Ishikawa (cell line): ENCODE data around the gene CDC42EP4.

Experiments used
- CEBPB ChIP-seq: IDR thresholded peaks from 2 replicates; pipeline ENCODE4 v1.6.1; 2012
- CREB1 ChIP-seq: IDR thresholded peaks from 2 replicates; pipeline ENCODE4 v1.6.1; 2012; ENCODE audit warnings: low read depth
- EGR1 ChIP-seq: IDR thresholded peaks from 2 replicates; pipeline ENCODE4 v1.6.1; 2012
- EP300 ChIP-seq: IDR thresholded peaks from 2 replicates; pipeline ENCODE4 v1.6.1; 2012; ENCODE audit warnings: borderline replicate concordance
- FOXM1 ChIP-seq: IDR thresholded peaks from 2 replicates; pipeline ENCODE4 v1.6.1; 2012; ENCODE audit warnings: low read depth, borderline replicate concordance
- NFIC ChIP-seq: IDR thresholded peaks from 2 replicates; pipeline ENCODE4 v1.6.1; 2012
- RAD21 ChIP-seq: IDR thresholded peaks from 2 replicates; pipeline ENCODE4 v1.6.1; 2012; ENCODE audit warnings: low read depth
- REST ChIP-seq: IDR thresholded peaks from 2 replicates; pipeline ENCODE4 v1.6.1; 2012; ENCODE audit warnings: low read depth, mild to moderate bottlenecking
- TAF1 ChIP-seq: IDR thresholded peaks from 2 replicates; pipeline ENCODE4 v1.6.1; 2012; ENCODE audit warnings: low read depth, mild to moderate bottlenecking
- TCF12 ChIP-seq: IDR thresholded peaks from 2 replicates; pipeline ENCODE4 v1.6.1; 2012; ENCODE audit warnings: low read depth
- TEAD4 ChIP-seq: IDR thresholded peaks from 2 replicates; pipeline ENCODE4 v1.6.1; 2012
- YY1 ChIP-seq: IDR thresholded peaks from 2 replicates; pipeline ENCODE4 v1.6.1; 2012; ENCODE audit warnings: low read depth
- ZBTB7A ChIP-seq: IDR thresholded peaks from 2 replicates; pipeline ENCODE4 v1.6.1; 2012; ENCODE audit warnings: low read depth
- TF ChIP-seq, protein P1 (sequence below): IDR thresholded peaks from 2 replicates; pipeline ENCODE4 v1.6.1; 2012
- TF ChIP-seq, protein P2 (sequence below): IDR thresholded peaks from 2 replicates; pipeline ENCODE4 v1.6.1; 2012

CDC42EP4 gene

GRCh38 chr17:73351764-73352163, 40.0 kb upstream of the CDC42EP4 start:
- TF ChIP-seq CREB1 (no peak), NFIC (no peak), EP300 (no peak), EGR1 (no peak), YY1 (no peak), REST (no peak)
- TF ChIP-seq, protein P1, sequence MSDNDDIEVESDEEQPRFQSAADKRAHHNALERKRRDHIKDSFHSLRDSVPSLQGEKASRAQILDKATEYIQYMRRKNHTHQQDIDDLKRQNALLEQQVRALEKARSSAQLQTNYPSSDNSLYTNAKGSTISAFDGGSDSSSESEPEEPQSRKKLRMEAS: no peak

- TF ChIP-seq FOXM1 (no peak), EP300 (no peak), RAD21 (no peak), NFIC (no peak), TAF1 (no peak), TEAD4 (no peak), ZBTB7A (no peak), CREB1 (no peak)
- TF ChIP-seq, protein P1: no peak
- TF ChIP-seq, protein P2, sequence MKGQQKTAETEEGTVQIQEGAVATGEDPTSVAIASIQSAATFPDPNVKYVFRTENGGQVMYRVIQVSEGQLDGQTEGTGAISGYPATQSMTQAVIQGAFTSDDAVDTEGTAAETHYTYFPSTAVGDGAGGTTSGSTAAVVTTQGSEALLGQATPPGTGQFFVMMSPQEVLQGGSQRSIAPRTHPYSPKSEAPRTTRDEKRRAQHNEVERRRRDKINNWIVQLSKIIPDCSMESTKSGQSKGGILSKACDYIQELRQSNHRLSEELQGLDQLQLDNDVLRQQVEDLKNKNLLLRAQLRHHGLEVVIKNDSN: no peak
Observed at GRCh38 chr17:73350864-73351263, 39.1 kb upstream of the CDC42EP4 start.

- TF ChIP-seq TEAD4 (no peak), CREB1 (no peak), RAD21 (no peak), YY1 (no peak), TAF1 (no peak), ZBTB7A (no peak), TCF12 (no peak), REST (no peak)
- TF ChIP-seq, protein P1: no peak
Observed at GRCh38 chr17:73349647-73350046, 37.8 kb upstream of the CDC42EP4 start.

GRCh38 chr17:73349138-73349537, 37.3 kb upstream of the CDC42EP4 start:
- TF ChIP-seq YY1 (no peak), EP300 (no peak), RAD21 (no peak), FOXM1 (no peak), EGR1 (no peak), CEBPB (no peak), CREB1 (no peak), TAF1 (no peak), TCF12 (no peak), NFIC (no peak)

DNA sequence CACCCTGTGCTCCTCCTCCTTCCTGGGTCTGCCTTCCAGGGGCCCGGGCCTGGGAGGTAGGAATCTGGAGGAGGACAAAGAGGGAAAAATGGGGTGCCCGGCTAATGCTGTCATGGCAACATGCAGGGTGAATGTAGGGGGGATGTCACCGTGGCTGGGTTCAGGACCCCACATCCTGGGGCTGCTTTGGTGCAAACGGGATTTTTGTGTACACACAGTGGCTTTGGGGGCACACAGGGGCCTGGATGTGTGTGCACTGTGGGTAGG, 37.0 kb upstream of the CDC42EP4 start:
- no peak for TF ChIP-seq CEBPB
- no peak for TF ChIP-seq TCF12
- TF ChIP-seq, protein P2: no peak
- TF ChIP-seq CREB1: no peak
- TF ChIP-seq EGR1: no peak
- no peak for TF ChIP-seq EP300
- no peak for TF ChIP-seq RAD21
- no peak for TF ChIP-seq NFIC
- TF ChIP-seq TAF1: no peak
- TF ChIP-seq FOXM1: no peak
- TF ChIP-seq ZBTB7A: no peak
- TF ChIP-seq YY1: no peak
- TF ChIP-seq, protein P1: no peak
- no peak for TF ChIP-seq TEAD4
- no peak for TF ChIP-seq REST
